Measurements from ENCODE around the gene ACOT6. TPM values are rescaled to one million over a fixed set of nuclear protein-coding genes. Genes with fewer than 3 reads are reported as not detected.
"Not testable (repeated sequence)": the region's sequence is repeated elsewhere in the genome, so short reads cannot be mapped to it uniquely, and the experiment has no call there.

ACOT6 gene
- not detected in 2 replicates for total RNA-seq

GRCh38 chr14:73612339-73613045 lies at the start of gene ACOT6:
TSS of gene ACOT6 (plus strand) at chr14:73612517. CDS start at chr14:73612572, 55 bp downstream.
- intact Hi-C loops (cut with micrococcal nuclease), result no loop called here

DNA sequence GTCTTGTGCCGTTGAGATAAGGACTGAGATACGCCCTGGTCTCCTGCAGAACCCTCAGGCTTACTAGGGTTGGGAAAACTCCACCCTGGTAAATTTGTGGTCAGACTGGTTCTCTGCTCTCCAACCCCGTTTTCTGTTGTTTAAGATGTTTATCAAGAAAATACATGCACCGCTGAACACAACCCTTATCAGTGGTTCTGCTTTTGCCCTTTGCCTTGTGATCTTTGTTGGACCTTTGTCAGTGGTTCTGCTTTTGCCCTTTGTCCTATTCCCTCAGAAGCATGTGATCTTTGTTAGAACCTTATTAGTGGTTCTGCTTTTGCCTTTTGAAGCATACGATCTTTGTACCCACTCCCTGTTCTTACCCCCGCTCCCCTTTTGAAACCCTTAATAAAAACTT lies 49.6 kb upstream of the ACOT6 start:
- intact Hi-C loops (cut with micrococcal nuclease), result not testable (repeated sequence)

DNA sequence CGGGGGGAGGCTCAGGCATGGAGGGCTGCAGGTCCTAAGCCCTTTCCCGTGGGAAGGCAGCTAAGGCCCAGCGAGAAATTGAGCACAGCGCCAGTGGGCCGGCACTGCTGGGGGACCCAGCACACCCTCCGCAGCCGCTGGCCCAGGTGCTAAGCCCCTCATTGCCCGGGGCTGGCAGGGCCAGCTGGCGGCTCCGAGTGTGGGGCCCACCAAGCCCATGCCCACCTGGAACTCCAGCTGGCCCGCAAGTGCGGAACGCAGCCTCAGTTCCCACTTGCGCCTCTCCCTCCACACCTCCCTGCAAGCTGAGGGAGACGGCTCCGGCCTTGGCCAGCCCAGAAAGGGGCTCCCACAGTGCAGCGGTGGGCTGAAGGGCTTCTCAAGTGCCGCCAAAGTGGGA lies 45.9 kb upstream of the ACOT6 start:
- intact Hi-C loops (cut with micrococcal nuclease), result loop anchor here (5.0 kb wide), 1 partner anchor 44 kb away; no protein-coding TSS in a partner anchor

GRCh38 chr14:73566935-73567334 lies 45.4 kb upstream of the ACOT6 start:
- intact Hi-C loops (cut with micrococcal nuclease), result loop anchor here (5.0 kb wide), 1 partner anchor 45 kb away; no protein-coding TSS in a partner anchor

DNA sequence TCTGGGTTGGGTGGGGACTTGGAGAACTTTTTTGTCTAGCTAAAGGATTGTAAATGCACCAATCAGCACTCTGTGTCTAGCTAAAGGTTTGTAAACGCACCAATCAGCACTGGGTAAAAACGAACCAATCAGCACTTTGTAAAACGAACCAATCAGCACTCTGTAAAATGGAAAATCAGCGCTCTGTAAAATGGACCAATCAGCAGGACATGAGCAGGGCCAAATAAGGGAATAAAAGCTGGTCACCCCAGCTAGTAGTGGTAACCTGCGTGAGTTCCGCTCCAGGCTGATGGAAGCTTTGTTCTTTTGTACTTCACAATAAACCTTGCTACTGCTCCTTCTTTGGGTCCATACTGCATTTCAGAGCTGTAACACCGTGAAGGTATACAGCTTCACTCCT lies 45.0 kb upstream of the ACOT6 start:
- intact Hi-C loops (cut with micrococcal nuclease), result loop anchor here (5.0 kb wide), 1 partner anchor 45 kb away; no protein-coding TSS in a partner anchor

DNA sequence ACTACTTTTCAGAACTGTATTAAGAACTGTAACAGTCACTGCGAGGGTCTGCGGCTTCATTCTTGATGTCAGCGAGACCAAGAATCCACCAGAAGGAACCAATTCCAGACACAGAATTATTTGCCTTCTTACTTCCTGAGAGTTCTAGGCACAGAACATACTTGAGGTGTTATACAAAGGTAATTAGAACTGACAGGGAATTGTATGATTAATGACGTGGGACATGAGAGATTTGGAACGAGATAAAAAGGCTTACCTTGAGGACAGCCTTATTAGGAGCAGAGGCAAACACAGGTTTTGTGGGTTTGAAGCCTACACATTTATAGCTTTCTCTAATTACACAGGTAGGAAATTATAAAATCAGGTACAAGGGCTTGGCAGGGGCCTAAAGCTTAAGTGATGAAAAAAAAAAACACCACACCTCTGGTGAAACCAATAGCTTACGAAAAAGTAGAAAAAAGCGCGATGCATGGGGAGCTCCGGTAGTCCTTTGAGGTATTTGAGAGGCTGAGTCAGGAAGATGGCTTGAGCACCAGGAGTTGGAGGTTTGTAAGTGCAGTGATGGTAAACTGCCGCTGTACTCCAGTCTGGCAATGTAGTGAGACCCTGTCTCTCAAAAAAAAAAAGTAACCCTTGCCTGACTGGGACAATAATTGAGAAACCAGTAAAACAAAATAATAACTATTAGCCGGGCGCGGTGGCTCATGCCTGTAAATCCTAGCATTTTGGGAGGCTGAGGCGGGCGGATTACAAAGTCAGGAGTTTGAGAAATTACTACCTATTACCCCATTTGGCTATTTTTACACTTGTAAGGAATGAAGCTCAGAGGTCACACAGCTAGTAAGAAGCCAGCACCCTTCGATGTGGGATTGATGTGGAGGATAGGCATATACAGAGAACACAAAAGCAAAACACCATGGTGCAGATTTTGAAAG lies 44.1 kb upstream of the ACOT6 start:
- intact Hi-C loops (cut with micrococcal nuclease), result loop anchor here (2.0 to 5.0 kb wide), 2 partner anchors 46 to 77 kb away; partner anchors contain the start of gene RIOX1

- intact Hi-C loops (cut with micrococcal nuclease), result loop anchor here (1.0 to 5.0 kb wide), 4 partner anchors 47 to 191 kb away; partner anchors contain the start of genes NUMB and RIOX1
Observed at GRCh38 chr14:73568886-73569184, 43.5 kb upstream of the ACOT6 start.

DNA sequence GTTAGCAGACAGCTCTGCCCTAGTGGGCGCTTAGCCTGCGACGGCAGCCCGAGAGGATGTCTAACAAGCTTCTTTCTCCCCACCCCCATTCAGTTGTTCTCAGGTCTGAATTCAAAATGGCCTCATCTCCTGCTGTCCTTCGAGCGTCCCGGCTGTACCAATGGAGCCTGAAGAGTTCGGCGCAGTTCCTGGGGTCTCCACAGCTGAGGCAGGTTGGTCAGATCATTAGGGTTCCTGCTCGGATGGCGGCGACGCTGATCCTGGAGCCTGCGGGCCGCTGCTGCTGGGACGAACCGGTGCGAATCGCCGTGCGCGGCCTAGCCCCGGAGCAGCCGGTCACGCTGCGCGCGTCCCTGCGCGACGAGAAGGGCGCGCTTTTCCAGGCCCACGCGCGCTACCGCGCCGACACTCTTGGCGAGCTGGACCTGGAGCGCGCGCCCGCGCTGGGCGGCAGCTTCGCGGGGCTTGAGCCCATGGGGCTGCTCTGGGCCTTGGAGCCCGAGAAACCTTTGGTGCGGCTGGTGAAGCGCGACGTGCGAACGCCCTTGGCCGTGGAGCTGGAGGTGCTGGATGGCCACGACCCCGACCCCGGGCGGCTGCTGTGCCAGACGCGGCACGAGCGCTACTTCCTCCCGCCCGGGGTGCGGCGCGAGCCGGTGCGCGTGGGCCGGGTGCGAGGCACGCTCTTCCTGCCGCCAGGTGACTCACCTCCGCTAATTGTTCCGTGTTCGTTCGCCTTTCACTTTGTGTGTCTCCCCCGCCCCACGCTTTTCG lies 42.9 kb upstream of the ACOT6 start, which contains the start of gene ACOT2:
ACOT2 (plus strand) TSS at position 29 of the 774 bp plus-strand sequence; CDS start at position 57, 28 bp downstream.
- intact Hi-C loops (cut with micrococcal nuclease), result loop anchor here (1.0 to 5.0 kb wide), 4 partner anchors 47 to 191 kb away; partner anchors contain the start of genes NUMB and RIOX1

DNA sequence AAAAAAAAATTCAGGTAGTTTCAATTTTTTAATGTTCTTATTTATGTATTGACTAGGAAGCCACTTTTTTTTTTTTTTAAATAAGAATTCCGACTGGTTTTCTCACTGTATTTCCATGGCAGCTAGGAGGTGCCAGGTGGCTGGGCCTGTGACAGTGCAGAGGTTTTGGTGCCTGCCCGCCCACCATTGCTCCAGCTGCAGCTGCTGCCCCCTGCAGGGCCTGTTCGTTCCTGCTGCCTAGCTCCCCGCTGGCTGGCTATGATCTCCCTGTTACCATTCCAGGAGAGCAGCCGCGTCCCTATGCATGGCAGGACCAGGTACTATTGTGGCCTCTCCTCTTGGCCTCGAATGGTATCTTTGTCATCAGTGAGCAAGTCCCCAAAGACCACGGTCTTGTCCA lies 41.4 kb upstream of the ACOT6 start:
- intact Hi-C loops (cut with micrococcal nuclease), result loop anchor here (10.0 kb wide), 1 partner anchor 74 kb away; the partner anchor contains the start of gene DNAL1

DNA sequence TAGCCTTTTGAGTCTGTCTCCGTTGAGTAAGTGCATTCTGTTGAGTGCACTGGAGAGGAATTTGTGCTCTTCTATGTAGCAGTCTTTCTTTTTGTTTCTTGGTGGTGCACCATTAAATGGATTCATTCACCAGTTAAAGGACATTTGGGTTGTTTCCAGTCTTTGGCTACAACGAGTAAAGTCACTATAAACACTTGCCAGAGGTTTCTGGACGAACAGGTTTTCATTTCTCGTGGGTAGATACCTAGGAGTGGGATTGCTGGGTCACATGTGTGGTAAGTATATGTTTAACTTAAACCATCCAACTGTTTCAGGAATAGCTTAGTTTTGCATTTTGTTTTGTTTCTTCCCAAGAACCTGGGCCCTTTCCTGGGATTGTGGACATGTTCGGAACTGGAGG lies 39.3 kb upstream of the ACOT6 start:
- intact Hi-C loops (cut with micrococcal nuclease), result loop anchor here (10.0 kb wide), 1 partner anchor 72 kb away; the partner anchor contains the start of gene DNAL1

DNA sequence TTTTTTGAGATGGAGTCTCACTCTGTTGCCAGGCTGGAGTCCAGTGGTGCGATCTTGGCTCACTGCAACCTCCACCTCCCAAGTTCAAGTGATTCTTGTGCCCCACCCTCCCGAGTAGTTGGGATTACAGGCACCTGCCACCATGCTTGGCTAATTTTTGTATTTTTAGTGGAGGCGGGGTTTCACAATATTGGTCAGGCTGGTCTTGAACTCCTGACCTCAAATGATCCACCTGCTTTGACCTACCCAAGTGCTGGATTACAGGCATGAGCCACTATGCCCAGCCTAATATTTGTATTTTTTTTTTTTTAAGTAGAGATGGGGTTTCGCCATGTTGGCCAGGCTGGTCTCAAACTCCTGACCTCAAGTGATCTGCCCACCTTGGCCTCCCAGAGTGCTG lies 38.6 kb upstream of the ACOT6 start:
- intact Hi-C loops (cut with micrococcal nuclease), result loop anchor here (10.0 kb wide), 1 partner anchor 71 kb away; the partner anchor contains the start of gene DNAL1

DNA sequence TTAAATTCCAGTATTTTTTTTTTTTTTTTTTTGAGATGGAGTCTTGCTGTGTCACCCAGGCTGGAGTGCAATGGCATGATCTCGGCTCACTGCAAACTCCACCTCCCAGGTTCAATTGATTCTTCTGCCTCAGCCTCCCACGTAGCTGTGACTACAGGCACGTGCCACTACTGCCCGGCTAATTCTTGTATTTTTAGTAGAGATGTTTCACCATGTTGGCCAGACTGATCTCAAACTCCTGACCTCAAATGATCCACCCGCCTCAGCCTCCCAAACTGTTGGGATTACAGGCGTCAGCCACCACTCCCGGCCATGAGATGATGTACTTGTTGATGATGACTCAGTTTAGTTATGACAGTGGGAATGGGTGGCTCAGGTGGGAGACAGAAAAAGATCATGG lies 38.1 kb upstream of the ACOT6 start:
- intact Hi-C loops (cut with micrococcal nuclease), result loop anchor here (10.0 kb wide), 1 partner anchor 71 kb away; the partner anchor contains the start of gene DNAL1

GRCh38 chr14:73576391-73576790 lies 35.9 kb upstream of the ACOT6 start:
- intact Hi-C loops (cut with micrococcal nuclease), result loop anchor here (10.0 kb wide), 1 partner anchor 68 kb away; the partner anchor contains the start of gene DNAL1

GRCh38 chr14:73577214-73577613 lies 35.1 kb upstream of the ACOT6 start:
- intact Hi-C loops (cut with micrococcal nuclease), result loop anchor here (10.0 kb wide), 1 partner anchor 68 kb away; the partner anchor contains the start of gene DNAL1

- intact Hi-C loops (cut with micrococcal nuclease), result not testable (repeated sequence)
Observed at GRCh38 chr14:73582102-73582979, 30.0 kb upstream of the ACOT6 start.

GRCh38 chr14:73588695-73589094 lies 23.6 kb upstream of the ACOT6 start:
- intact Hi-C loops (cut with micrococcal nuclease), result no loop called here

DNA sequence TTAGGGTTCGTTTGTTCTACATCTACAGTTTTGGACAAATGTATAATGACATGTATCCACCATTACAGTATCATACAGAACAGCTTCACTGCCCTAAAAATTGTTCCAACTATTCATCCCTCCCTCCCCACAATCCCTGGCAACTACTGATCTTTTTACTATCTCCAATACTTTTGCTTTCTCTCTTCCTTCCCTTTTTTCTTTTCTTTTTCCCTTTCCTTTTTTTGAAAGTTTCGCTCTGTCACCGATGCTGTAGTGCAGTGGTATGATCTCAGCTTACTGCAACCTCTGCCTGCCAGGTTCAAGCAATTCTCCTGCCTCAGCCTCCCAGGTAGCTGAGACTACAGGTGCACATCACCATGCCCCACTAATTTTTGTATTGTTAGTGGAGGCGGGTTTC lies 23.2 kb upstream of the ACOT6 start:
- intact Hi-C loops (cut with micrococcal nuclease), result no loop called here

DNA sequence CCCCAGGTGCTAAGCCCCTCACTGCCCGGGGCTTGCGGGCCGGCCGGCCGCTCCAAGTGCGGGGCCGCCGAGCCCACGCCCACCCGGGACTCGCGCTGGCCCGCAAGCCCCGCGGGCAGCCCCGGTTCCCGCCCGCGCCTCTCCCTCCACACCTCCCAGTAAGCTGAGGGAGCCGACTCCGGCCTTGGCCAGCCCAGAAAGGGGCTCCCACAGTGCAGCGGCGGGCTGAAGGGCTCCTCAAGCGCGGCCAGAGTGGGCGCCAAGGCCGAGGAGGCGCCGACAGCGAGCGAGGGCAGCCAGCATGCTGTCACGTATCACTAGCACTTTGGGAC lies 21.7 kb upstream of the ACOT6 start:
- intact Hi-C loops (cut with micrococcal nuclease), result not testable (repeated sequence)

- intact Hi-C loops (cut with micrococcal nuclease), result no loop called here
Observed at GRCh38 chr14:73591690-73592449, 20.4 kb upstream of the ACOT6 start, which contains the start of gene ACOT4. TSS of gene ACOT4 (plus strand) at chr14:73591873. CDS start at chr14:73591960, 87 bp downstream.
